Stimulated activated CD4-positive, alpha-beta T cell treated with anti-CD3 and anti-CD28 coated beads, Interleukin-12 subunit alpha, Interleukin-12 subunit beta, amount 100 ng/mL, for 24 hours (primary cell): ENCODE results near the gene NDST4.

Experiments used
- DNase-seq, 2 experiments: peaks; one replicate each; pipeline ENCODE4 v3.0.0-alpha.2; 2020; ENCODE audit warnings: low read depth in 2 of 2

Gene NDST4

GRCh38 chr4:114791976-114792375 lies 321.4 kb downstream of the NDST4 start:
- no peak for DNase-seq

GRCh38 chr4:114785570-114785969 lies 327.9 kb downstream of the NDST4 start:
- no peak for DNase-seq

DNA sequence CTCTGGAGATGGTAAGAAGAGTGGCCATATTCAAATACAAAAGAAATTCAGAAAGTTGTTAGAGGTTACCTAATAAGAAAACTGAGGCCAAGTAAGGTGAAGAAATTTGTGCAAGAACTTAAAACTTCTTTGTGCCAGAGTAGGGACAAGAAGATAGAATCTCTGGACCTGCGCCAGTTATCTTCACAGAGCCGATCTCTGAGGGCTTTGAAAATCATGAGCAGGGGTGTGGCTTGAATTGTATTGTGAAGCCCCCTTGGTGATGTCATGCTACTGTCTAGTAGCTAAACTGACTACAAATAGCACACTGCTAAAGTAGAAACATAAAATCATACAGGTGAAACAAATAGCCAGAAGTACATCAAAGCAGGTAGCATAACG lies 330.2 kb downstream of the NDST4 start:
- no peak for DNase-seq

GRCh38 chr4:114782415-114783214 lies 330.8 kb downstream of the NDST4 start:
- DNase-seq = no peak

DNA sequence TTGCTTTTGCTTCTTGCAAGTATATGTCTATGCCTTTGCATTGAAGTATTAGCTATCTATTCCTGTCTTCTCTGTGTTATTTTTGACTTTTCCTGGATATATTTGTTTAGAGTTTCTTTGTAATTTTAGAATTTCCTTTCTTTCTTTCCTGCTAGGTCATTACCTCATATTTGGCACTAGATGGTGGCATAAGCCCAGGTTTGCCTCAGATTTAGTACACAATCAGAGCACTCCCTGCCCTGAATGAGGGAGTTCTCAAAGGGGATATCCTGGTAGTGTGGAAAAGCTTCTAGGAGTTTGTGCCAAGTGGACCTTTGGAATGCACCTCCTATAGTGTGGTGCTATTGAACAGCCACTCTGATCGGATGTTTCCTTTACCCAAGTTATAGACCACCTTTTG lies 333.2 kb downstream of the NDST4 start:
- DNase-seq = no peak
